HepG2 (cell line): ENCODE results near the gene IL1A. TPM values are rescaled to one million over a fixed set of nuclear protein-coding genes. Genes with fewer than 3 reads are reported as not detected.

Experiments used
- AGO2 ChIP-seq: fragments of 200-400 bp; formaldehyde crosslinking; optimal IDR thresholded peaks from 2 replicates; pipeline ENCODE3; 2017; ENCODE audit warnings: mild to moderate bottlenecking, low read depth, low read length, moderate library complexity
- CBX1 ChIP-seq: IDR thresholded peaks from one replicate; pipeline ENCODE4 v1.6.1; 2016; ENCODE audit warnings: antibody characterized with exemption, low read depth
- CC2D1A ChIP-seq: sonication (generic); formaldehyde crosslinking; IDR thresholded peaks from 2 replicates; pipeline ENCODE4 v1.8.1; 2023; ENCODE audit warnings: mild to moderate bottlenecking, missing genetic modification reagents
- CEBPB ChIP-seq: IDR thresholded peaks from 2 replicates; pipeline ENCODE4 v1.6.1; 2011; ENCODE audit warnings: low read depth, low read length, improper control_type of control experiment, borderline replicate concordance
- CEBPG ChIP-seq: IDR thresholded peaks from 2 replicates; pipeline ENCODE4 v1.6.1; 2016
- CREM ChIP-seq, 2 experiments: sonication (generic) in 1 of 2; formaldehyde crosslinking in 1 of 2; IDR thresholded peaks; 2 replicates each; pipeline versions ENCODE4 v1.4.0 to v1.6.1; 2016 to 2020; ENCODE audit warnings: antibody characterized with exemption in 1 of 2, mild to moderate bottlenecking in 1 of 2, missing genetic modification reagents in 1 of 2
- FOXO1 ChIP-seq: sonication (generic); formaldehyde crosslinking; IDR thresholded peaks from 2 replicates; pipeline ENCODE4 v1.4.0; 2020; ENCODE audit warnings: missing genetic modification reagents
- KLF15 ChIP-seq: sonication (generic); formaldehyde crosslinking; IDR thresholded peaks from 2 replicates; pipeline ENCODE4 v1.8.1; 2023; ENCODE audit warnings: borderline replicate concordance, mild to moderate bottlenecking, inconsistent platforms, missing genetic modification reagents, mixed read lengths
- MIER2 ChIP-seq: IDR thresholded peaks from 2 replicates; pipeline ENCODE4 v1.6.1; 2016; ENCODE audit warnings: missing biosample characterization, missing genetic modification reagents
- NPAS2 ChIP-seq: sonication (generic); formaldehyde crosslinking; IDR thresholded peaks from 2 replicates; pipeline ENCODE4 v1.8.0; 2022; ENCODE audit warnings: mild to moderate bottlenecking, missing genetic modification reagents, borderline replicate concordance
- NR2F6 ChIP-seq, 2 experiments: IDR thresholded peaks; 2 replicates each; pipeline ENCODE4 v1.6.1; 2016; ENCODE audit warnings: antibody characterized with exemption in 1 of 2, mild to moderate bottlenecking in 1 of 2
- TARDBP ChIP-seq: sonication (generic); formaldehyde crosslinking; IDR thresholded peaks from 2 replicates; pipeline ENCODE4 v1.8.0; 2022; ENCODE audit warnings: mild to moderate bottlenecking, missing genetic modification reagents
- THAP11 ChIP-seq: IDR thresholded peaks from 2 replicates; pipeline ENCODE4 v1.6.1; 2016; ENCODE audit warnings: missing biosample characterization, missing genetic modification reagents
- ZNF333 ChIP-seq: sonication (generic); formaldehyde crosslinking; IDR thresholded peaks from 2 replicates; pipeline ENCODE4 v1.4.0; 2020; ENCODE audit warnings: mild to moderate bottlenecking, missing genetic modification reagents, borderline replicate concordance
- ZSCAN29 ChIP-seq: sonication (generic); formaldehyde crosslinking; conservative IDR thresholded peaks from 2 replicates; pipeline ENCODE4 v1.4.0; 2020; ENCODE audit warnings: mild to moderate bottlenecking, missing genetic modification reagents
- polyA plus RNA-seq, 8 experiments: library from polyadenylated mRNA; depleted of rRNA in 3 of 8; stranded (reverse) in 7 of 8; unstranded in 1 of 8; fragments of >200 nt; fragmentation: Illumina TruSeq in 4 of 8; extraction: Trizol in 4 of 8; gene quantifications; 2 replicates each; pipeline versions ENCODE4 v1.2.1 to v1.2.3, GENCODE V29; 2011 to 2016; ENCODE audit warnings: low read depth in 4 of 8, missing spikeins in 1 of 8, mixed read lengths in 1 of 8; ENCODE audit not compliant: insufficient read depth in 1 of 8
- total RNA-seq, 5 experiments: library from RNA; depleted of rRNA; stranded (reverse); fragments of >200 nt; fragmentation: Illumina TruSeq; extraction: Trizol; gene quantifications; 2 replicates each; pipeline ENCODE4 v1.2.3, GENCODE V29; 2016; ENCODE audit warnings: low read depth in 1 of 5
- TF ChIP-seq, protein P1 (sequence below): sonication (generic); formaldehyde crosslinking; IDR thresholded peaks from 2 replicates; pipeline ENCODE4 v1.4.0; 2020; ENCODE audit warnings: mild to moderate bottlenecking, low read depth, missing genetic modification reagents
- TF ChIP-seq, protein P2 (sequence below): sonication (generic); formaldehyde crosslinking; IDR thresholded peaks from 2 replicates; pipeline ENCODE4 v1.8.1; 2023; ENCODE audit warnings: mild to moderate bottlenecking, inconsistent platforms, moderate library complexity, missing genetic modification reagents, borderline replicate concordance
- TF ChIP-seq, protein P3 (sequence below): sonication (generic); formaldehyde crosslinking; IDR thresholded peaks from 2 replicates; pipeline ENCODE4 v1.9.0; 2021; ENCODE audit warnings: missing genetic modification reagents, mild to moderate bottlenecking, borderline replicate concordance
- TF ChIP-seq, protein P4 (sequence below): sonication (generic); formaldehyde crosslinking; IDR thresholded peaks from 2 replicates; pipeline ENCODE4 v1.4.0; 2020; ENCODE audit warnings: mild to moderate bottlenecking, missing genetic modification reagents
- TF ChIP-seq, protein P5 (sequence below): sonication (generic); formaldehyde crosslinking; IDR thresholded peaks from 2 replicates; pipeline ENCODE4 v1.8.1; 2023; ENCODE audit warnings: mild to moderate bottlenecking, missing genetic modification reagents
- TF ChIP-seq, protein P6 (sequence below): IDR thresholded peaks from 2 replicates; pipeline ENCODE4 v1.6.1; 2016; ENCODE audit warnings: control low read depth
- TF ChIP-seq, protein P7 (sequence below): sonication (generic); formaldehyde crosslinking; IDR thresholded peaks from 2 replicates; pipeline ENCODE4 v1.5.0; 2020; ENCODE audit warnings: missing genetic modification reagents

Gene IL1A
- total and polyA plus RNA-seq, 2 of the 13 experiments (the other 11 are each of a cell fraction or from before 2014, with no cell fraction given) = not detected

DNA sequence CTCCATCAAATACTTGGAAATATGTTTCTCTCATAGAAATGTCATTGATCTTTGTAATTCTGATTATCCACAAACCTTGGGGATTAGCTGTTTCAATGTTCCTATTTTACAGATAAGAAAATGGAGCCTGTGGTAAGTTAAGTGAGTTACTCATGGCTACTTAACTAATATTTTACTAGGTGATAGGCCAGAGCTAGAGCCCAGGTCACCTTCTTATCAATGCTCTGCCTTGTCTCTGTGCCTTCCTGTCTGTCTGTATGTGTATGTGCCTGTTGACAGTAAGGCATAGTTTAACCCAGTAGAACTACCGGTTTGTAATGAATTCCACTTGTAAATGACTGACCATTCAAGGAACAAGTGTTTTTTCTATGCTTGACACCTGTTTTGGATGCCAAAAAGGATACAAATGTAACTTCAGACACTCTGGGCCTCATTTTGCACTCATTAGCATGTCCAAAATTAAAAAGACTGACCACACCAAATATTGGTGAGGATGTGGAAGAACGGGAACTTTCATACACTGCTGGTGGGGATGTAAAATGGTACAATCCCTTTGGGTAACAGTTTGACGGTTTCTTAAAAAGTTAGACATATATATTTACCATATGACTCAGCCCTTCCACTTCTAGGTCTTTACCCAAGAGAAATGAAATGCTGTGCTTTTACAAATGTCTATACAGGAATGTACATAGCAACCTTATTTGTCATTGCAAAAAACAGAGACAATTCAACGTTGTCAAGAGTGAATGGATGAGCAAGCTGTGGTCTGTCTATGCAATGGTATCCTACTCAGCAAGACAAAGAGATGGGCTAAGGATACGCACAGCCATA, 19.6 kb upstream of the IL1A start (continued):
- TF ChIP-seq, protein P1, sequence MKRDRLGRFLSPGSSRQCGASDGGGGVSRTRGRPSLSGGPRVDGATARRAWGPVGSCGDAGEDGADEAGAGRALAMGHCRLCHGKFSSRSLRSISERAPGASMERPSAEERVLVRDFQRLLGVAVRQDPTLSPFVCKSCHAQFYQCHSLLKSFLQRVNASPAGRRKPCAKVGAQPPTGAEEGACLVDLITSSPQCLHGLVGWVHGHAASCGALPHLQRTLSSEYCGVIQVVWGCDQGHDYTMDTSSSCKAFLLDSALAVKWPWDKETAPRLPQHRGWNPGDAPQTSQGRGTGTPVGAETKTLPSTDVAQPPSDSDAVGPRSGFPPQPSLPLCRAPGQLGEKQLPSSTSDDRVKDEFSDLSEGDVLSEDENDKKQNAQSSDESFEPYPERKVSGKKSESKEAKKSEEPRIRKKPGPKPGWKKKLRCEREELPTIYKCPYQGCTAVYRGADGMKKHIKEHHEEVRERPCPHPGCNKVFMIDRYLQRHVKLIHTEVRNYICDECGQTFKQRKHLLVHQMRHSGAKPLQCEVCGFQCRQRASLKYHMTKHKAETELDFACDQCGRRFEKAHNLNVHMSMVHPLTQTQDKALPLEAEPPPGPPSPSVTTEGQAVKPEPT (CRISPR knock-in tag) = no peak
- TF ChIP-seq MIER2 (CRISPR knock-in tag) = peak; percentile 55
- no peak for TF ChIP-seq KLF15
- peak; percentile 52 for TF ChIP-seq NR2F6 (IDR thresholded peaks at IDR 0.05)
- peak; percentile 72 for TF ChIP-seq NR2F6 (CRISPR knock-in tag; IDR thresholded peaks at IDR 0.05)
- TF ChIP-seq, protein P2, sequence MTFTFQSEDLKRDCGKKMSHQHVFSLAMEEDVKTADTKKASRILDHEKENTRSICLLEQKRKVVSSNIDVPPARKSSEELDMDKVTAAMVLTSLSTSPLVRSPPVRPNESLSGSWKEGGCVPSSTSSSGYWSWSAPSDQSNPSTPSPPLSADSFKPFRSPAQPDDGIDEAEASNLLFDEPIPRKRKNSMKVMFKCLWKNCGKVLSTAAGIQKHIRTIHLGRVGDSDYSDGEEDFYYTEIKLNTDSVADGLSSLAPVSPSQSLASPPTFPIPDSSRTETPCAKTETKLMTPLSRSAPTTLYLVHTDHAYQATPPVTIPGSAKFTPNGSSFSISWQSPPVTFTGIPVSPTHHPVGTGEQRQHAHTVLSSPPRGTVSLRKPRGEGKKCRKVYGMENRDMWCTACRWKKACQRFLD (CRISPR knock-in tag) = no peak
- TF ChIP-seq, protein P3, sequence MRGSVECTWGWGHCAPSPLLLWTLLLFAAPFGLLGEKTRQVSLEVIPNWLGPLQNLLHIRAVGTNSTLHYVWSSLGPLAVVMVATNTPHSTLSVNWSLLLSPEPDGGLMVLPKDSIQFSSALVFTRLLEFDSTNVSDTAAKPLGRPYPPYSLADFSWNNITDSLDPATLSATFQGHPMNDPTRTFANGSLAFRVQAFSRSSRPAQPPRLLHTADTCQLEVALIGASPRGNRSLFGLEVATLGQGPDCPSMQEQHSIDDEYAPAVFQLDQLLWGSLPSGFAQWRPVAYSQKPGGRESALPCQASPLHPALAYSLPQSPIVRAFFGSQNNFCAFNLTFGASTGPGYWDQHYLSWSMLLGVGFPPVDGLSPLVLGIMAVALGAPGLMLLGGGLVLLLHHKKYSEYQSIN (CRISPR knock-in tag) = no peak
- TF ChIP-seq, protein P4, sequence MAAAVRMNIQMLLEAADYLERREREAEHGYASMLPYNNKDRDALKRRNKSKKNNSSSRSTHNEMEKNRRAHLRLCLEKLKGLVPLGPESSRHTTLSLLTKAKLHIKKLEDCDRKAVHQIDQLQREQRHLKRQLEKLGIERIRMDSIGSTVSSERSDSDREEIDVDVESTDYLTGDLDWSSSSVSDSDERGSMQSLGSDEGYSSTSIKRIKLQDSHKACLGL (CRISPR knock-in tag) = no peak
- TF ChIP-seq, protein P5, sequence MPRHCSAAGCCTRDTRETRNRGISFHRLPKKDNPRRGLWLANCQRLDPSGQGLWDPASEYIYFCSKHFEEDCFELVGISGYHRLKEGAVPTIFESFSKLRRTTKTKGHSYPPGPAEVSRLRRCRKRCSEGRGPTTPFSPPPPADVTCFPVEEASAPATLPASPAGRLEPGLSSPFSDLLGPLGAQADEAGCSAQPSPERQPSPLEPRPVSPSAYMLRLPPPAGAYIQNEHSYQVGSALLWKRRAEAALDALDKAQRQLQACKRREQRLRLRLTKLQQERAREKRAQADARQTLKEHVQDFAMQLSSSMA (CRISPR knock-in tag) = no peak
- no peak for TF ChIP-seq CBX1
- TF ChIP-seq ZNF333 (CRISPR knock-in tag) = no peak
- peak; percentile 59 for TF ChIP-seq CREM (IDR thresholded peaks at IDR 0.05)
- TF ChIP-seq CREM (CRISPR knock-in tag; IDR thresholded peaks at IDR 0.05) = no peak
- TF ChIP-seq CC2D1A (CRISPR knock-in tag) = no peak
- TF ChIP-seq TARDBP = peak; percentile 56; the same call in 1 of the 2 replicates
- peak; percentile 66; the same call in 1 of the 2 replicates for TF ChIP-seq CEBPB
- no peak for TF ChIP-seq NPAS2 (CRISPR knock-in tag)
- TF ChIP-seq, protein P6, sequence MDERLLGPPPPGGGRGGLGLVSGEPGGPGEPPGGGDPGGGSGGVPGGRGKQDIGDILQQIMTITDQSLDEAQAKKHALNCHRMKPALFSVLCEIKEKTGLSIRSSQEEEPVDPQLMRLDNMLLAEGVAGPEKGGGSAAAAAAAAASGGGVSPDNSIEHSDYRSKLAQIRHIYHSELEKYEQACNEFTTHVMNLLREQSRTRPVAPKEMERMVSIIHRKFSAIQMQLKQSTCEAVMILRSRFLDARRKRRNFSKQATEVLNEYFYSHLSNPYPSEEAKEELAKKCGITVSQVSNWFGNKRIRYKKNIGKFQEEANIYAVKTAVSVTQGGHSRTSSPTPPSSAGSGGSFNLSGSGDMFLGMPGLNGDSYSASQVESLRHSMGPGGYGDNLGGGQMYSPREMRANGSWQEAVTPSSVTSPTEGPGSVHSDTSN (CRISPR knock-in tag) = no peak
- TF ChIP-seq AGO2 = no peak
- peak; percentile 59; the same call in 1 of the 2 replicates for TF ChIP-seq THAP11 (CRISPR knock-in tag)
- peak; percentile 42; the same call in 1 of the 2 replicates for TF ChIP-seq FOXO1 (CRISPR knock-in tag)
- peak; percentile 40 for TF ChIP-seq CEBPG
- peak; percentile 88; the same call in 1 of the 2 replicates for TF ChIP-seq ZSCAN29 (CRISPR knock-in tag)
- TF ChIP-seq, protein P7, sequence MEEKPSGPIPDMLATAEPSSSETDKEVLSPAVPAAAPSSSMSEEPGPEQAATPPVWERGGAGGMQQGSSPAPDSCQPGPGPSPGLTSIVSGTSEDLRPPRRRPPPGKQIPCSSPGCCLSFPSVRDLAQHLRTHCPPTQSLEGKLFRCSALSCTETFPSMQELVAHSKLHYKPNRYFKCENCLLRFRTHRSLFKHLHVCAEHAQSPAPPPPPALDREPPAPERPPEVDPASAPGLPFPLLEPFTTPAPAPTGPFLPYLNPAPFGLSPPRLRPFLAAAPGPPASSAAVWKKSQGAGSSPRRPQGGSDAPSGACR (CRISPR knock-in tag) = no peak
